Measurements from ENCODE around the gene CCSER1. TPM values are rescaled to one million over a fixed set of nuclear protein-coding genes. Genes with fewer than 3 reads are reported as not detected.

CCSER1 gene
- total RNA-seq, 2 experiments from 2014 or later, result not detected

GRCh38 chr4:90575371-90575770 lies 448.2 kb downstream of the CCSER1 start:
- H3K27ac Mint-ChIP-seq, result no peak overlapping the region
- H3K27me3 Mint-ChIP-seq, result no peaks in the 10 kb centered on the region
- no peak overlapping the region for H3K4me3 Mint-ChIP-seq
- H3K9me3 Mint-ChIP-seq, result peaks cover 6% of the 10 kb centered on the region
- H3K36me3 Mint-ChIP-seq (ENCODE audit: low read depth), result no peaks in the 10 kb centered on the region
- no peaks in the 10 kb centered on the region for H3K4me1 Mint-ChIP-seq (ENCODE audit: low read depth)
- CTCF ChIA-PET, result no interaction called here
- ATAC-seq, result no peak
- no peak for TF ChIP-seq CTCF (IDR thresholded peaks at IDR 0.05)
- intact Hi-C loops (cut with micrococcal nuclease), result no loop called here
- no peak for DNase-seq
- POLR2A ChIA-PET, result no interaction called here

GRCh38 chr4:90580326-90580725 lies 453.1 kb downstream of the CCSER1 start:
- TF ChIP-seq CTCF (IDR thresholded peaks at IDR 0.05), result no peak
- H3K36me3 Mint-ChIP-seq (ENCODE audit: low read depth), result no peaks in the 10 kb centered on the region
- no peak overlapping the region for H3K4me3 Mint-ChIP-seq
- no peaks in the 10 kb centered on the region for H3K4me1 Mint-ChIP-seq (ENCODE audit: low read depth)
- ATAC-seq, result no peak
- H3K27me3 Mint-ChIP-seq, result no peaks in the 10 kb centered on the region
- peaks cover 2% of the 10 kb centered on the region for H3K9me3 Mint-ChIP-seq
- no peak overlapping the region for H3K27ac Mint-ChIP-seq
- no peak for DNase-seq
- intact Hi-C loops (cut with micrococcal nuclease), result no loop called here
- ChIA-PET CTCF (no interaction called here), POLR2A (no interaction called here)

GRCh38 chr4:90582087-90582486 lies 454.9 kb downstream of the CCSER1 start:
- intact Hi-C loops (cut with micrococcal nuclease), result no loop called here
- Mint-ChIP-seq H3K4me1 (ENCODE audit: low read depth) (no peaks in the 10 kb centered on the region), H3K9me3 (no peaks in the 10 kb centered on the region), H3K27ac (no peak overlapping the region), H3K4me3 (no peak overlapping the region), H3K36me3 (ENCODE audit: low read depth) (no peaks in the 10 kb centered on the region), H3K27me3 (no peaks in the 10 kb centered on the region)
- no peak for ATAC-seq
- CTCF ChIA-PET, result no interaction called here
- POLR2A ChIA-PET, result no interaction called here
- no peak for DNase-seq
- TF ChIP-seq CTCF (IDR thresholded peaks at IDR 0.05), result no peak

- no peak overlapping the region for H3K27ac Mint-ChIP-seq
- ChIA-PET CTCF (no interaction called here), POLR2A (no interaction called here)
- intact Hi-C loops (cut with micrococcal nuclease), result no loop called here
- ATAC-seq (no peak), DNase-seq (no peak)
- H3K4me3 Mint-ChIP-seq, result no peak overlapping the region
- H3K4me1 Mint-ChIP-seq (ENCODE audit: low read depth), result no peaks in the 10 kb centered on the region
- no peaks in the 10 kb centered on the region for H3K36me3 Mint-ChIP-seq (ENCODE audit: low read depth)
- H3K9me3 Mint-ChIP-seq, result no peaks in the 10 kb centered on the region
- no peak for TF ChIP-seq CTCF (IDR thresholded peaks at IDR 0.05)
- no peaks in the 10 kb centered on the region for H3K27me3 Mint-ChIP-seq
Observed at GRCh38 chr4:90584051-90584450, 456.9 kb downstream of the CCSER1 start.

GRCh38 chr4:90585961-90586360 lies 458.8 kb downstream of the CCSER1 start:
- Mint-ChIP-seq H3K27me3 (no peaks in the 10 kb centered on the region), H3K4me3 (no peak overlapping the region), H3K36me3 (ENCODE audit: low read depth) (no peaks in the 10 kb centered on the region), H3K4me1 (ENCODE audit: low read depth) (no peaks in the 10 kb centered on the region), H3K9me3 (peaks cover 3% of the 10 kb centered on the region), H3K27ac (no peak overlapping the region)
- POLR2A ChIA-PET, result no interaction called here
- DNase-seq, result no peak
- no peak for ATAC-seq
- CTCF ChIA-PET, result no interaction called here
- intact Hi-C loops (cut with micrococcal nuclease), result no loop called here
- no peak for TF ChIP-seq CTCF (IDR thresholded peaks at IDR 0.05)

Data from activated CD8-positive, alpha-beta T cell treated with anti-CD3 and anti-CD28 coated beads for 36 hours (primary cell).